HG02571 (cell line): ENCODE results near the gene SCD.

ENCODE experiments used
- ATAC-seq: cut with Tn5 transposase; IDR thresholded peaks from one replicate; pipeline ENCODE4 v1.9.1; 2021; ENCODE audit warnings: mild to moderate bottlenecking, moderate library complexity; ENCODE audit not compliant: unreplicated experiment

Gene SCD

DNA sequence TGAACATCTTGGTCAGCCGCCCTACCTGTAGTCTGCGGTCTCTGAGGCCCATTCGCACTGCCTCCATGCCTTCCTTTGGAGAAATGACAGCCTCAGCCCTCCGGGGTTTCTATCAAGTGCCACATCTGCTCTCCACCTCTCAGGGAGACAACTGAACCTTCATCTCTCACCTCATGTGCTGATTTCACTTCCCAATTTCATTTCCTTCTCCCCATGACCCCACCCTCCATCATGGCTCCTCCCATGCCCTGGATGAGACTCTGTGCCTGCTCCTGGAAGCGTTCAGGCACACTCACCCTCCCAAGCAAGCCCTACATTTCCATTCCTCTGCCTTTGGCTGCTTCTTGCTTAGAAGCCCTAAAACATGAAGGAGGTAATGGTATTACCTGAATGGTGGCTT lies 7.8 kb upstream of the SCD start:
- ATAC-seq, result no peak

DNA sequence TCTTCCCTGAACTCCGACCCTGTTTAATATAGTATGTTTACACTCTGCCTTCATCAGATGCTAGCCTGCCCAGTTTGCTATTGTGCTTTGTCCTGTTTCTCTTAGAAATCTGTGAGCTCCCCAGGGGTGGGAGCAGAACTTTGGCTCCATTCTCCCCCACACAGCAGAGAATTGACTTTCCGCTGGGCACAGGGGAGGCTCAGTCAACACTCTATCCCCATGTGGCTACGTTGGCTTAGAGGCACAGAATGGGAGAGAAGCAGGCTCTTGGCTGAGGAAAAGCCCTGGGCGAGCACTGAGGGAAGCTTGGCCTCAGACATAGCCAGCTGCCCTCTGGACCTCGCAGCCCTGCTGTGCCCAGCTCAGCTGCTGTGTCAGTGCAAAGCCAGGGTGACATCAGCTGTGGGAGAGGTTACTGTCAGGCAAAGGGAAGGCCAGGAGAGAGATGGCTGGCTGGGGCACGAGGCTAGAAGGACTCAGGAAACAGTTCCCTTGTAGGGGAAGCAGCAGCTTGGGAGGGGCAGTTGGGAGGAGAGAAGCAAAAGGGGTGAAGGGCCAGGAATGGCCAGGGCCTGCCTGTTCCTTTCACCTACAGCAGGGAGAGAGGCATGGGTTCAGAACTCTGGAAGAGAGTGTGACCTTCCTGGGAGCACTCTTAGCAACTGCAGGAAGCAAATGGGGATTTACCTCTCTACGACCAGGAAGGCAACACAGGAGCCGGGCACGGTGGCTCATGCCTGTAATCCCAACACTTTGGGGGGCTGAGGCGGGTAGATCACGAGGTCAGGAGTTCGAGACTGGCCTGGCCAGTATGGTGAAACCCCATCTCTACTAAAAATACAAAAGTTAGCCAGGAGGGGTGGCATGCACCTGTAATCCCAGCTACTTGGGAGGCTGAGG lies 5.8 kb upstream of the SCD start:
- no peak for ATAC-seq

DNA sequence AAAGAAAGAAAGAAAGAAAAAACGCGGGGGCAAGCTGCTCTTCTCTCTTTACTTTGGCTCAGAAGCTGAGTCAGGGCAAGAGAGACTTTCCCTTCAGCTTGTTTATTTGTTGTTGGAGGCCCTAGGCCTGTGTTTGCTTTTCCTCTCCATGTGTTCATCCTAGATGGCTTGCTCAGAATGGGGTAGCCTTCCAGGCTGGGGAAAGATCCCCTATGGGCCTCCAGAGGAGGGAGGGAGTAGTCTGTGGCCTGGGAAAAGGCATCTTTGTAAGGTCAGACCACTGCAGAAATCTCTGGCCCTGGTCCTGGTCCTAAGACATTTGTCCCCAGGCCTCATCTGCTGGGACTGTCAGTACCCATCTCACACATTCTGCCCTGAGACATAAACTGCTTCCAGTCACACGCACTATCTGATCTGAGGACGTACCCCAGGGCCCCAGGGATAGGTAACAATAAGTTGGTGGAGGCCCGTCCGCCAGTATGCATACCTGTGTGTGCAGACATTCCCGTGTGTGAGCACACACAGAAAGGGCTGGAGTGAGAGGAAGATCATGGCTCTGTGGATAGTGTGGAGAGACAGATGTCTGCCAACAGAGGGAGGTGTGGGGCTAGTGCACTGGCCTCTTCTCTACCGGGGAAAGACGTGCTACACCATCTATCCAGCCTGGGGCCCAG lies 4.9 kb upstream of the SCD start:
- ATAC-seq, result no peak

DNA sequence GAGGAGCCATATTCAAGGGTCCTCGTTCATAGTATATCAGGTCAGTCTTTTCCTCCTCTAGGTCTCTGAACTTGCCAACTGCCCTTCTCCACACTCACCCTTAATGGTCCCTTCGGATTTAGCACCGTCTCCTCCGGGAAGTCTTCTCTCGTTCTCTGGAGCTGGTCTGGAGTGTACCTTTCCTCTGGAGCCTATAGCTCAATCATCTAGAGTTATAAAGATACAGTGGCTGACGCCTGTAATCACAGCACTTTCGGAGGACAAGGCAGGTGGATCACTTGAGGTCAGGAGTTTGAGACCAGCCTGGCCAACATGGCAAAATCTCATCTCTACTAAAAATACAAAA lies 4.4 kb upstream of the SCD start:
- ATAC-seq, result no peak

- no peak for ATAC-seq
These were observed 2.7 kb upstream of the SCD start for GRCh38 chr10:100344241-100344788.

GRCh38 chr10:100345570-100346330 lies 1.3 kb upstream of the SCD start:
- ATAC-seq, result no peak

DNA sequence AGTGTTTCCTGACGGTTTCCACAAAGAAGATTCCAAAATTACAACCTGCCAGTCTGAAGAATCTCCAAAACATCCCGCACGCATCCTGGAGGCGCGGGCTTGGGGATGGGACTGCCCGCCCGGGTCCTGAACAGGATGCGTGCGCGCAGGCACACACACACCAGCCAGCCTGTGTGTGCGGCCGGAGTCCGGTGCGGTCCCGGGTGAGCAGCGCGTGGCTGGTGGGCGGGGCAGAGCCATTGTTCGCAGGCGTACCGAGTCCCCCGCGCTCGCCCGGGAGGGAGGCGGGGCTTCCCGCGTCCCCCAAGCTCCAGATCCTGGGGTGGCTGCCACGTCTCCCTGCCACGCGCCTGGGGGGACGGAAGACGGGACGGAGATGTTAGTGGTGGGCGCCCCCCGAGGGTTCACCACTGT lies 675 bp upstream of the SCD start:
- peak; percentile 38 for ATAC-seq

GRCh38 chr10:100347568-100348195 lies 649 bp downstream of the SCD start:
- ATAC-seq, result peak; percentile 3

DNA sequence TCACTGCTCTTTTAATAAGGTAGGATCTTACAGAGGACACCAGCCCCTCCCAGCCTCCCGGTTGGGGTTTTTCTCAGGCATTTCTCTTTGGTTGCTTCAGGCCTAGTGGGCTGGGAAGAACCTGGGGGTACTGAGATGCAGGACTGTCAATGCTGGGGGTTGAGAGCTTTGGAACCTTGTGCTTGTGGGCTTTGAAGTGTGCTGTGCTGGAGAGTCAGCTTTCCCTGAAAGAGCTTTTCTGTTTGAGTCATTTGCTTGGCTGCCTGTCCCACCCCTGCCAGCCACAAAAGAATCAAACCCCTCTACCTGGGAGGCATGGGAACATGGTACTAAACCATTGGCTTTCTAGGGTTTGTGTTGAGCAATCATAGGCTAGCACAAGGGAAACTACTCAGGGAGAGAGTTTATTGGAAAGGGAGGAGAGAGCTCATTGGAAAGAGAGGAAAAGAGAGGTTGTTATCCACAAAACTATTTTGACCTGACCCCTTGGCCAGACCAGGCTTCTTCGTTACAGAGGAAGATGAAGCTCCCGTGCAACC lies 1.4 kb downstream of the SCD start:
- ATAC-seq, result no peak

DNA sequence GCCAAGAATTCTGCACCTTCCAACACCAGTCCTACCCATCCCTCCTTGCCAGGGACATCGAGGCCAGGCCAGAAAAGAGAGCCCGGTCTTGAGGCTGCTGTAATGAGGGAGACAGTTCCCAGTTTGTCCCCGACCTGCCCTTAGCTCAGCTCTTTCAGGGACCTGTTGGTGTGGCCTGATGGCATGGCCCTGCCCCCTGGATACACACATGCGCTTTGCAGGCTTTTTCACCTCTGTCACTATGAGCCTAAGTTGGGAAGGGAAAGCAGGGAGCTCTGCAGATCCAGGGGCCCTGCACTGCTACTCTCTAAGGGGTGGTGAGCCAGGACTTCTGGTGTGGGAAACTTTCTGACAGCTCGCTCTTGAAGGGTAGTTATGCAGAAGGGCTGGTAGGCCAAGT lies 2.1 kb downstream of the SCD start:
- ATAC-seq, result no peak

GRCh38 chr10:100349672-100350071 lies 2.6 kb downstream of the SCD start:
- ATAC-seq, result no peak

DNA sequence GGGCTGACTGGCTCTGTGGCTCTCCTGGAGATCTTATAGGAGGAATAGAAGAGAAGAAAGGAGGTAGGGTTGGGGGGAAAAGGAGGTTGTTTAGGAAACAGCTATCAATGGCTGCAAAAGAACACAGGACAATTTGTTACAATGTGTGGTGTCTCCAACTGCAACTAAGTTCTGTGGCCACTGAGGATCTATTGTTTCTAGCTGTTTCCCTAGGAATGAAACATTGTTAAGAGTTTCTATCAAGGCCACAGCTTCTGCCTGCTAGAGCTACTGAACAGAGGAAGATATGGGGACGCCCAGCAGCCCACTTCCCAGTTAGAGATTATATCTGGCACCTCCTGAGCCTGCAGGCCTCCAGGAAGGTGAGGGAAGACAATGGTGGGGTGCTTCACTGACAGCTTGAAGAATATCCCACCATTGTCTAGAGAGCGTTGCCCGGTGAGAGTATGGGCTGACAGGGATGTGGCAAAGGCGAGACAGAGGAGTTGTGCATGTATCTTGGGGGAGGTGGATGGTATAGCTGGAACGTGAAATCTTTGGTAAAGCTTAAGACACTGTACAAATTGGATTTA lies 4.0 kb downstream of the SCD start:
- no peak for ATAC-seq

DNA sequence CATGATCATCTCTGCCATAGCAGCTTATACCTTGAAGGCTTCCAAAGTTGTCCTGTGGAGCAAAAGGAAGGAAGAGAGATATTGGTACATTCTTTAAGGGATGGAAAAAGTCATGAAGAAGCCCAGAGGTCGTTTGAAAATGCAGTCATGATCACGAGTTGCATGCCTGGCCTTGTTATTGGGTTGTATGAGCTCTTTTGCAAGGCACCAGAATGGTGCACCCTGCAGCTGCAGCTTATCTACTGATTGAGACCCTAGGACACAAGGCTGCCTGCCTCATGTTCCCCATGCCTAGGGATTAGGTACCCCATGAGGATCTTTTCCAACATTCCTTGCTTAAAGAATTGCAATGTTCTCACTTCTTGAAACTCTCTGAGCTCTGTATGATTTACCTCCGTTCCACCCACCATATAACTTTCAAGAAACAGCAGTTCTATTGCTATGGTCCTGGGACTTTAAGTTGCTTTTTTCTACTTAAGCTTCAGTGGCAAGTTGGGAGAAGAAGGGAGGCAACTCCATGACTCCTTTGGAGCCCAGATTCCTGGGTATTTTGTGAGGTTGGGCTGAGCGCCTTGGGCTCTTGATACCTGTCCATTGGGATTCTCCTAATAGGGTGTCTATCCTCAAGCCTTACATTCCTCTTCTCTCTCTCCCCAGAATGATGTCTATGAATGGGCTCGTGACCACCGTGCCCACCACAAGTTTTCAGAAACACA lies 6.9 kb downstream of the SCD start:
- ATAC-seq, result no peak

DNA sequence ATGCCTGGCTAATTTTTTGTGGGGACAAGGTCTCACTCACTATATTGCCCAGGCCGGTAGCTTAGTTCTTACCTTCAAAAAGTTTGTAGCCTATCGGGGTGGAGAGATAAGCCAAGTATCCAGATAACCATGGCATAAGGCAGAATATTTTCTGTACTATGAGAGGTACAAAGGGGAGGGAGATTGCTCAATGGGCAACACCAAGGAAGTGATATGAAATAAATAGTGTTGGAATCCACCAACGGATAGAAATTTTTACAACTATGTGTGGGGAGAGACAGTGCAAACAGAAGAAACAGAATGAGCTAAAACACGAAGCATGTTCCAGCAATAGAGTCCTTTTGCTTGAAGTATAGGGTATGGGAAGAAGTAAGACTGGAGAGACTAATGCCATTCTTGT lies 8.1 kb downstream of the SCD start:
- ATAC-seq, result no peak

DNA sequence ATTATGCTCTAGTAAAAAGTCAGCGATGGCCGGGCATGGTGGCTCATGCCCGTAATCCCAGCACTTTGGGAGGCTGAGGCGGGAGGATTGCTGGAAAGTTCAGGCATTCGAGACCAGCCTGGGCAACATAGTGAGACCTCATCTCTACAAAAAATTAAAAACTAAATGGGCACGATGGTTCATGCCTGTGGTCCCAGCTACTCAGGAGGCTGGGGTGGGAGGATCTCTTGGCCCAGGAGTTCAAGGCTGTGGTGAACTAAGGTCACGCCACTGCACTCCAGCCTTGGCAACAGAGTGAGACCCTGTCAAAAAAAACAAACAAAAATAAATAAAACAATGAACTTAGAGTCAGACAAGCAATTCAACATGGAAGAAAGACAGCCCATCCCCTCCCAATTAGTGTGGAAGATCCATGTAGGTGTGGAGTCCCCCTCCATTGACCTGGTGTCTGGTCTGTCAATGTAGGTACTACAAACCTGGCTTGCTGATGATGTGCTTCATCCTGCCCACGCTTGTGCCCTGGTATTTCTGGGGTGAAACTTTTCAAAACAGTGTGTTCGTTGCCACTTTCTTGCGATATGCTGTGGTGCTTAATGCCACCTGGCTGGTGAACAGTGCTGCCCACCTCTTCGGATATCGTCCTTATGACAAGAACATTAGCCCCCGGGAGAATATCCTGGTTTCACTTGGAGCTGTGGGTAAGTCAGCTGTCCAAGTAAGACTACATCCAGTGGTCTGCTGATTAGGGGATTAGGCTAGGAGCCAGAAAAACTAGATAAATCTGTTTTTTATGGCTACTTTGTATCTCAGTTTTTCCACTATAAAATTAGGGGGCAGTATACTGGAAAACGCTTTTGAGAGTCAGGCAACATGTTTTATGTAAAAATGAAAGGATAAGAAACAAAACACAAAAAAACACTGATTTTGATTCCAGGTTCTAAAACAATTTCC lies 9.3 kb downstream of the SCD start:
- no peak for ATAC-seq

- no peak for ATAC-seq
These were observed 10.2 kb downstream of the SCD start for GRCh38 chr10:100357059-100357858.

- no peak for ATAC-seq
These were observed 12.0 kb downstream of the SCD start for GRCh38 chr10:100359030-100359432.
